ENCODE results near the gene B4GALNT1. TPM values are rescaled to one million over a fixed set of nuclear protein-coding genes. Genes with fewer than 3 reads are reported as not detected.
A peak's percentile ranks its signal among the peaks of the same experiment; 100 is the strongest.

B4GALNT1 gene
- total RNA-seq, 2 donors from 2014 or later = 0.32 to 0.88 TPM

DNA sequence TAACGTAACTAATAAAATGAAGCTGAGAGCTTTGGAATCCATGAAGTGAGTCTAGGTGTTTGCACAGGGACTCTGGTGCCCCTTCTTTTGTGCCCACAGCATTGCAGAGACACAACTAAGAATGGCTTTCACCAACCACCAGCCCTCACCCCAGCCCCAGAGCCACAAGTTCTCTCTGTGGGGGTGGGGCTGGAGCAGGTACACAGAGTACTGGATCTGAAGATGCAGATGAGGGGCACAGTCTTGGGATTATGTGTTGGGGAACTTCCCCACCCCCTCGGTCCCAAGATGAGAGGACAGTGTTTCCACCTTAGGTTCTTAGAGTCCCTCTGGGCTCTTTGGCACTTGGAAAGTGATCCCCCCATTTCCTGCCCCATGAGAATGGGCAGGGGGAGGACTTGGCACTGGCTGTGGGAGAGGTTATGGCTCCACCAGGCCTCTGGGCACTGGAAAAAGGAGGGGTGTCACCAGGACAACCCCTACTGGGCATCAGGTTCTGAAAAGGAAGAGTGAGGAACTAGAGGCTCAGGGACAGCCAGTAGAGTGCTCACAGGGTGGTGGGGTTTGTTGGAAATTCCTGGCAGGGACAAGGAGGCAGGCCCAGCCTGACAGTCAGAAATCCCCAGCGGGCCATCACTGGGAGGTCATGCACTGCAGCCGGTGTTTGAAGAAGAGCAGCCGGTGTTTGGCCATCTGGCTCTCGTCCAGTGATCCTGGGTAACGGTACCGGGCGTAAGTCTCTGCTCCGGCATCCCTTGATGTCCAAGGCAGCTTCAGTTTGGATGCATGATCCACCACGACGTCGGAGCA, 6.7 kb downstream of the B4GALNT1 start:
- DNase-seq = no peak
- Histone ChIP-seq H3K36me3 (no peaks in the 10 kb centered on the region), H3K27ac (no peak overlapping the region), H3K4me3 (no peak overlapping the region), H3K9ac (ENCODE audit: low read depth in 2 of 2, low read length in 2 of 2) (no peak overlapping the region), H3K27me3 (peaks cover 73% of the 10 kb centered on the region), H3K9me3 (no peaks in the 10 kb centered on the region), H3K4me1 (peaks cover 4% of the 10 kb centered on the region)
- no peak for TF ChIP-seq CTCF (IDR thresholded peaks at IDR 0.05)
- intact Hi-C loops (cut with DNase I) = no loop called here

GRCh38 chr12:57625261-57626032, 7.6 kb downstream of the B4GALNT1 start:
- no peak overlapping the region for H3K9ac ChIP-seq (ENCODE audit: low read depth in 2 of 2, low read length in 2 of 2)

GRCh38 chr12:57624441-57625220, 8.4 kb downstream of the B4GALNT1 start:
- DNase-seq = no peak
- TF ChIP-seq CTCF (IDR thresholded peaks at IDR 0.05) = no peak
- Histone ChIP-seq H3K36me3 (no peaks in the 10 kb centered on the region), H3K27me3 (peaks cover 76% of the 10 kb centered on the region), H3K4me1 (peaks cover 11% of the 10 kb centered on the region), H3K27ac (no peak overlapping the region), H3K4me3 (no peak overlapping the region), H3K9ac (ENCODE audit: low read depth in 2 of 2, low read length in 2 of 2) (peak overlapping the region in 1 of 2 donors; percentile 6), H3K9me3 (no peaks in the 10 kb centered on the region)
- intact Hi-C loops (cut with DNase I) = loop anchor here (5.0 kb wide), 1 partner anchor 162 kb away; no protein-coding TSS in a partner anchor

More at GRCh38 chr12:57625261-57626032, 7.6 kb downstream of the B4GALNT1 start:
- no peak overlapping the region for H3K4me3 ChIP-seq
- H3K9me3 ChIP-seq = no peaks in the 10 kb centered on the region
- DNase-seq = no peak
- peaks cover 73% of the 10 kb centered on the region for H3K27me3 ChIP-seq
- intact Hi-C loops (cut with DNase I) = no loop called here
- no peak overlapping the region for H3K27ac ChIP-seq
- no peaks in the 10 kb centered on the region for H3K36me3 ChIP-seq
- peaks cover 11% of the 10 kb centered on the region for H3K4me1 ChIP-seq
- TF ChIP-seq CTCF (IDR thresholded peaks at IDR 0.05) = no peak

DNA sequence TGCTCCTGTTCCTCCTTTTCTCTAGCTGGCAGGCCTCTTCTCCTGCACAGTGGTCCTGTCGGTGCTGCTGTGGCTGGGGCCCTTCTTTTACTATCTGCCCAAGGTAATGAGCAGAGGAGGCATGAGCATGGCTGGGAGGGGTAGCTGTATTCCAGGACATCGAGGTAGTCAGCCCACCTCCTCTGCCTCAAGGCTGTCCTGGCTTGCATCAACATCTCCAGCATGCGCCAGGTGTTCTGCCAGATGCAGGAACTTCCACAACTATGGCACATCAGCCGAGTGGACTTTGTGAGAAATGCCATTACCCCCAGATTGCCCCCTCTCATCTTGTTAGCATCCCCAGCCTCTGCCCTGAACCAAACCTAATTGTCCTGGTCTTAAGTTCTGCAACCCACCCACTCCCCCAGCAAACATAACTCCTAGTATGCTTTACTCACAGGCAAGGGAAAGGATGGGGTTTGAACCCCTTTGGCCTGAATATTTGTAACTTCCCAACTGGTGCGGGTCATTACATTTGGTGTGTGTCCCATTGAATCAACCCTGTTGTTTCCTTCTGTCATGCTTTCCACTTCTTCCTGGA, 9.1 kb downstream of the B4GALNT1 start:
- TF ChIP-seq CTCF (IDR thresholded peaks at IDR 0.05) = no peak
- Histone ChIP-seq H3K4me1 (peaks cover 11% of the 10 kb centered on the region), H3K9ac (ENCODE audit: low read depth in 2 of 2, low read length in 2 of 2) (no peak overlapping the region), H3K4me3 (no peak overlapping the region), H3K9me3 (no peaks in the 10 kb centered on the region), H3K36me3 (no peaks in the 10 kb centered on the region), H3K27ac (no peak overlapping the region), H3K27me3 (peaks cover 77% of the 10 kb centered on the region)
- DNase-seq = no peak
- intact Hi-C loops (cut with DNase I) = loop anchor here (5.0 kb wide), 1 partner anchor 162 kb away; no protein-coding TSS in a partner anchor

- H3K27ac ChIP-seq = no peak overlapping the region
- H3K9me3 ChIP-seq = no peaks in the 10 kb centered on the region
- H3K9ac ChIP-seq (ENCODE audit: low read depth in 2 of 2, low read length in 2 of 2) = no peak overlapping the region
- H3K4me3 ChIP-seq = no peak overlapping the region
- H3K36me3 ChIP-seq = no peaks in the 10 kb centered on the region
- TF ChIP-seq CTCF (IDR thresholded peaks at IDR 0.05) = no peak
- H3K27me3 ChIP-seq = peaks cover 72% of the 10 kb centered on the region
- intact Hi-C loops (cut with DNase I) = loop anchor here (5.0 kb wide), 1 partner anchor 161 kb away; no protein-coding TSS in a partner anchor
- H3K4me1 ChIP-seq = peaks cover 11% of the 10 kb centered on the region
- no peak for DNase-seq
Observed at GRCh38 chr12:57623385-57623784, 9.6 kb downstream of the B4GALNT1 start.

Data from colonic mucosa (tissue), 4 donors.